HUDEP-2 (cell line): ENCODE data around the gene OTOG.

Experiments used
- DNase-seq, 76 experiments: peaks; one replicate each; lab custom pipeline; 2025; ENCODE audit not compliant: unreplicated experiment in 76 of 76; lab: John Stamatoyannopoulos, UW

OTOG gene

GRCh38 chr11:17686231-17686980 is 139.3 kb downstream of the OTOG start:
- no peak for DNase-seq

- no peak for DNase-seq
These were observed 141.0 kb downstream of the OTOG start for GRCh38 chr11:17687946-17688670.

- DNase-seq, result no peak
These were observed 144.5 kb downstream of the OTOG start for GRCh38 chr11:17691550-17691949.

GRCh38 chr11:17691976-17692375 is 144.9 kb downstream of the OTOG start:
- DNase-seq, result no peak

- DNase-seq, result no peak
These were observed 145.9 kb downstream of the OTOG start for GRCh38 chr11:17692931-17693330.

- DNase-seq, result no peak
These were observed 146.5 kb downstream of the OTOG start for GRCh38 chr11:17693531-17693930.

GRCh38 chr11:17694494-17695110 is 147.5 kb downstream of the OTOG start:
- DNase-seq, result no peak

- no peak for DNase-seq
These were observed 148.7 kb downstream of the OTOG start for GRCh38 chr11:17695454-17696441.

- no peak for DNase-seq
These were observed 149.7 kb downstream of the OTOG start for GRCh38 chr11:17696741-17697140.
